HG02798 (cell line): Measurements from ENCODE around the gene KDM4B.

Experiments
- ATAC-seq: cut with Tn5 transposase; IDR thresholded peaks from one replicate; pipeline ENCODE4 v1.9.1; 2021; ENCODE audit warnings: mild to moderate bottlenecking; ENCODE audit not compliant: unreplicated experiment, poor library complexity

The KDM4B gene

GRCh38 chr19:5081443-5082161 lies 112.7 kb downstream of the KDM4B start:
- ATAC-seq, result no peak

- ATAC-seq, result no peak
These were observed 114.6 kb downstream of the KDM4B start for GRCh38 chr19:5083547-5083965.

- ATAC-seq, result no peak
These were observed 116.7 kb downstream of the KDM4B start for GRCh38 chr19:5085566-5085965.

GRCh38 chr19:5086230-5086629 lies 117.3 kb downstream of the KDM4B start:
- peak; percentile 75 for ATAC-seq

GRCh38 chr19:5086725-5087439 lies 118.0 kb downstream of the KDM4B start:
- ATAC-seq, result peak; percentile 40

- no peak for ATAC-seq
These were observed 120.4 kb downstream of the KDM4B start for GRCh38 chr19:5089283-5089682.

GRCh38 chr19:5090465-5091017 lies 121.6 kb downstream of the KDM4B start:
- no peak for ATAC-seq

- no peak for ATAC-seq
These were observed 122.2 kb downstream of the KDM4B start for GRCh38 chr19:5091018-5091683.

- ATAC-seq, result no peak
These were observed 123.0 kb downstream of the KDM4B start for GRCh38 chr19:5091684-5092480.

- ATAC-seq, result no peak
These were observed 123.5 kb downstream of the KDM4B start for GRCh38 chr19:5092481-5092843.

GRCh38 chr19:5093297-5093928 lies 124.5 kb downstream of the KDM4B start:
- ATAC-seq, result no peak

- ATAC-seq, result no peak
These were observed 125.2 kb downstream of the KDM4B start for GRCh38 chr19:5093948-5094718.

GRCh38 chr19:5094768-5095567 lies 126.1 kb downstream of the KDM4B start:
- no peak for ATAC-seq

GRCh38 chr19:5095568-5095850 lies 126.6 kb downstream of the KDM4B start:
- no peak for ATAC-seq

- ATAC-seq, result no peak
These were observed 127.6 kb downstream of the KDM4B start for GRCh38 chr19:5096536-5096935.

- no peak for ATAC-seq
These were observed 128.5 kb downstream of the KDM4B start for GRCh38 chr19:5097331-5097930.

- ATAC-seq, result no peak
These were observed 129.2 kb downstream of the KDM4B start for GRCh38 chr19:5097959-5098623.

- ATAC-seq, result no peak
These were observed 129.7 kb downstream of the KDM4B start for GRCh38 chr19:5098646-5099045.
